Measurements from ENCODE around the gene SCAF1. TPM values are rescaled to one million over a fixed set of nuclear protein-coding genes. Genes with fewer than 3 reads are reported as not detected.

The SCAF1 gene
- total RNA-seq, 1 experiment from 2014 or later = 81.3 TPM

- CTCF ChIA-PET = no interaction called here
- no TSS peak for BruUV-seq (replicated peaks)
- POLR2A ChIA-PET = no interaction called here
- no peaks in the 10 kb centered on the region for H3K9me3 Mint-ChIP-seq (ENCODE audit: unreplicated experiment)
- intact Hi-C loops (cut with micrococcal nuclease) = no loop called here
- H3K4me3 Mint-ChIP-seq (ENCODE audit: unreplicated experiment) = no peak overlapping the region
- no peak for TF ChIP-seq CTCF (IDR thresholded peaks at IDR 0.05; ENCODE audit: unreplicated experiment)
- no peak overlapping the region for H3K27ac Mint-ChIP-seq (ENCODE audit: low read depth, unreplicated experiment)
- H3K27me3 Mint-ChIP-seq (ENCODE audit: insufficient read depth, unreplicated experiment) = no peaks in the 10 kb centered on the region
- no peaks in the 10 kb centered on the region for H3K4me1 Mint-ChIP-seq (ENCODE audit: insufficient read depth, unreplicated experiment)
- DNase-seq (ENCODE audit: unreplicated experiment) = no peak
- peaks cover 57% of the 10 kb centered on the region for H3K36me3 Mint-ChIP-seq (ENCODE audit: insufficient read depth, unreplicated experiment)
Measured at GRCh38 chr19:49626226-49626625, 15.8 kb upstream of the SCAF1 start.

GRCh38 chr19:49629659-49630058 is 12.3 kb upstream of the SCAF1 start:
- Mint-ChIP-seq H3K4me1 (ENCODE audit: insufficient read depth, unreplicated experiment) (no peaks in the 10 kb centered on the region), H3K27ac (ENCODE audit: low read depth, unreplicated experiment) (no peak overlapping the region), H3K27me3 (ENCODE audit: insufficient read depth, unreplicated experiment) (no peaks in the 10 kb centered on the region), H3K36me3 (ENCODE audit: insufficient read depth, unreplicated experiment) (peaks cover 53% of the 10 kb centered on the region), H3K9me3 (ENCODE audit: unreplicated experiment) (no peaks in the 10 kb centered on the region), H3K4me3 (ENCODE audit: unreplicated experiment) (no peak overlapping the region)
- no peak for TF ChIP-seq CTCF (IDR thresholded peaks at IDR 0.05; ENCODE audit: unreplicated experiment)
- CTCF ChIA-PET = interaction anchor here (0.6 kb wide), 1 partner anchor 91 kb away, joined by 5 read pairs; no protein-coding TSS in a partner anchor
- no TSS peak for BruUV-seq (replicated peaks)
- no peak for DNase-seq (ENCODE audit: unreplicated experiment)
- intact Hi-C loops (cut with micrococcal nuclease) = no loop called here
- POLR2A ChIA-PET = interaction anchor here (1.3 to 4.2 kb wide), 3 partner anchors 11 to 38 kb away, joined by 3 to 29 read pairs (median 5); partner anchors contain the start of genes RRAS and SCAF1

- BruUV-seq (replicated peaks) = TSS peak; percentile 18
- Mint-ChIP-seq H3K36me3 (ENCODE audit: insufficient read depth, unreplicated experiment) (peaks cover 52% of the 10 kb centered on the region), H3K9me3 (ENCODE audit: unreplicated experiment) (no peaks in the 10 kb centered on the region), H3K27ac (ENCODE audit: low read depth, unreplicated experiment) (no peak overlapping the region), H3K4me1 (ENCODE audit: insufficient read depth, unreplicated experiment) (no peaks in the 10 kb centered on the region), H3K4me3 (ENCODE audit: unreplicated experiment) (no peak overlapping the region), H3K27me3 (ENCODE audit: insufficient read depth, unreplicated experiment) (no peaks in the 10 kb centered on the region)
- no peak for TF ChIP-seq CTCF (IDR thresholded peaks at IDR 0.05; ENCODE audit: unreplicated experiment)
- intact Hi-C loops (cut with micrococcal nuclease) = no loop called here
- CTCF ChIA-PET = interaction anchor here (0.7 kb wide), 1 partner anchor 61 kb away, joined by 3 read pairs; no protein-coding TSS in a partner anchor
- no peak for DNase-seq (ENCODE audit: unreplicated experiment)
- POLR2A ChIA-PET = interaction anchor here (1.2 to 4.2 kb wide), 3 partner anchors 10 to 39 kb away, joined by 3 to 29 read pairs (median 4); partner anchors contain the start of genes RRAS and SCAF1
Measured at GRCh38 chr19:49631014-49631588, 10.9 kb upstream of the SCAF1 start.

- no TSS peak for BruUV-seq (replicated peaks)
- no peaks in the 10 kb centered on the region for H3K9me3 Mint-ChIP-seq (ENCODE audit: unreplicated experiment)
- H3K4me3 Mint-ChIP-seq (ENCODE audit: unreplicated experiment) = no peak overlapping the region
- CTCF ChIA-PET = no interaction called here
- no peaks in the 10 kb centered on the region for H3K4me1 Mint-ChIP-seq (ENCODE audit: insufficient read depth, unreplicated experiment)
- no peak overlapping the region for H3K27ac Mint-ChIP-seq (ENCODE audit: low read depth, unreplicated experiment)
- POLR2A ChIA-PET = interaction anchor here (1.2 to 4.2 kb wide), 3 partner anchors 9 to 19 kb away, joined by 4 to 29 read pairs (median 5); partner anchors contain the start of genes RRAS and SCAF1
- DNase-seq (ENCODE audit: unreplicated experiment) = no peak
- H3K36me3 Mint-ChIP-seq (ENCODE audit: insufficient read depth, unreplicated experiment) = peaks cover 53% of the 10 kb centered on the region
- H3K27me3 Mint-ChIP-seq (ENCODE audit: insufficient read depth, unreplicated experiment) = no peaks in the 10 kb centered on the region
- intact Hi-C loops (cut with micrococcal nuclease) = no loop called here
- no peak for TF ChIP-seq CTCF (IDR thresholded peaks at IDR 0.05; ENCODE audit: unreplicated experiment)
Measured at GRCh38 chr19:49631610-49632192, 10.3 kb upstream of the SCAF1 start.

Measured in MCF 10A (cell line).